HT-29 (cell line): ENCODE results near the gene CIB2. TPM values are rescaled to one million over a fixed set of nuclear protein-coding genes. Genes with fewer than 3 reads are reported as not detected.

Source experiments
- DNase-seq: peaks from one replicate; pipeline ENCODE4 v3.0.0-alpha.2; 2015; ENCODE audit warnings: low spot score
- total RNA-seq: library from RNA; depleted of rRNA; stranded (reverse); fragments of >200 nt; shearing (Covaris generic); gene quantifications from 2 replicates; pipeline ENCODE4 v1.2.3, GENCODE V29; 2014

The CIB2 gene
- total RNA-seq, 1 experiment from 2014 or later, result 0.74 TPM

- no peak for DNase-seq
Observed at GRCh38 chr15:78085928-78086327, 45.3 kb downstream of the CIB2 start.

GRCh38 chr15:78084449-78084750 is 46.8 kb downstream of the CIB2 start:
- no peak for DNase-seq

GRCh38 chr15:78083687-78084448 is 47.4 kb downstream of the CIB2 start:
- peak; percentile 13 for DNase-seq

- no peak for DNase-seq
Observed at GRCh38 chr15:78083186-78083585, 48.1 kb downstream of the CIB2 start.

GRCh38 chr15:78082743-78083110 is 48.5 kb downstream of the CIB2 start:
- no peak for DNase-seq

- DNase-seq, result no peak
Observed at GRCh38 chr15:78082106-78082742, 49.0 kb downstream of the CIB2 start.

- DNase-seq, result no peak
Observed at GRCh38 chr15:78080088-78080460, 51.2 kb downstream of the CIB2 start.

- DNase-seq, result no peak
Observed at GRCh38 chr15:78079298-78080087, 51.8 kb downstream of the CIB2 start.

- DNase-seq, result peak; percentile 25
Observed at GRCh38 chr15:78077871-78078210, 53.4 kb downstream of the CIB2 start.

- peak; percentile 71 for DNase-seq
Observed at GRCh38 chr15:78077053-78077870, 54.0 kb downstream of the CIB2 start, which contains the start of gene TBC1D2B. TSS of gene TBC1D2B (minus strand) at chr15:78077711. CDS start at chr15:78077652, 59 bp downstream.

- DNase-seq, result no peak
Observed at GRCh38 chr15:78076231-78077052, 54.8 kb downstream of the CIB2 start.

GRCh38 chr15:78075490-78076230 is 55.6 kb downstream of the CIB2 start:
- peak; percentile 82 for DNase-seq

- no peak for DNase-seq
Observed at GRCh38 chr15:78073046-78073787, 58.0 kb downstream of the CIB2 start.

- DNase-seq, result no peak
Observed at GRCh38 chr15:78072080-78072892, 59.0 kb downstream of the CIB2 start.

- DNase-seq, result no peak
Observed at GRCh38 chr15:78071383-78071782, 59.9 kb downstream of the CIB2 start.

- DNase-seq, result no peak
Observed at GRCh38 chr15:78070049-78070700, 61.1 kb downstream of the CIB2 start.

- DNase-seq, result no peak
Observed at GRCh38 chr15:78069462-78070029, 61.7 kb downstream of the CIB2 start.

GRCh38 chr15:78069052-78069414 is 62.2 kb downstream of the CIB2 start:
- no peak for DNase-seq
